C4-2B (cell line): ENCODE data around the gene EPHB2.

ENCODE experiments used
- H3K27ac ChIP-seq: fragments of 450-650 bp; 2 replicates; pipeline ENCODE4 v1.5.1; 2017
- ZFX ChIP-seq: fragments of 450-650 bp; IDR thresholded peaks from 2 replicates; pipeline ENCODE4 v1.6.1; 2017
- TF ChIP-seq, protein P1 (sequence below): fragments of 450-650 bp; conservative IDR thresholded peaks from 2 replicates; pipeline ENCODE4 v1.5.1; 2017; ENCODE audit warnings: mild to moderate bottlenecking

Gene EPHB2

DNA sequence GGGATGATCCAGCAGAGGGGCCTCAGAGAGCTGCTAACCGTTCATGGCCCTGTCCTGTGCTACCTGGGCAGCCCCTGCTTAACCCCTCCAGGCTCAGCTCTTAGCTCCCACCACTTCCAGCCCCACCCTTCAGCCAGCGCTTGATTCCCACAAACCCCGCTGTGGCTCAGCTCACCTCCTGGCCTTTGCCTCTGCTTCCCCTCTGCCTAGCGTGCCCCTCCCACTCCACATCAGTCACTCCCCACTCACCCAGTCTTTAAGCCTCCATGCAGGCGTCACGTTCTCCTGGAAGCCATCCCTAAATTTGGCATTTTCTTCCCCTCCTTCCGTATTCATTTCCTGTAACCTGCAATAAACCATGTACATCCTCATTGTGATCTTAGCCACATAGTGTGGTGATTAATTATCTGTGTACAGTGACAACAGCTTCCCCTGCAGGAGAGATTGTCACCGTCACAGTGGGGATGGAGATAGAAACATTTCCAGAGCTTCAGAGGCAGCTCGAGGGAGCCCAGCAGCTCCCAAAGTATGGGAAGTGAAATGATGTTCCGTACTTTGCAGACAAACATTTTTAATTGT, 65.5 kb downstream of the EPHB2 start:
- no peak for TF ChIP-seq ZFX
- TF ChIP-seq, protein P1, sequence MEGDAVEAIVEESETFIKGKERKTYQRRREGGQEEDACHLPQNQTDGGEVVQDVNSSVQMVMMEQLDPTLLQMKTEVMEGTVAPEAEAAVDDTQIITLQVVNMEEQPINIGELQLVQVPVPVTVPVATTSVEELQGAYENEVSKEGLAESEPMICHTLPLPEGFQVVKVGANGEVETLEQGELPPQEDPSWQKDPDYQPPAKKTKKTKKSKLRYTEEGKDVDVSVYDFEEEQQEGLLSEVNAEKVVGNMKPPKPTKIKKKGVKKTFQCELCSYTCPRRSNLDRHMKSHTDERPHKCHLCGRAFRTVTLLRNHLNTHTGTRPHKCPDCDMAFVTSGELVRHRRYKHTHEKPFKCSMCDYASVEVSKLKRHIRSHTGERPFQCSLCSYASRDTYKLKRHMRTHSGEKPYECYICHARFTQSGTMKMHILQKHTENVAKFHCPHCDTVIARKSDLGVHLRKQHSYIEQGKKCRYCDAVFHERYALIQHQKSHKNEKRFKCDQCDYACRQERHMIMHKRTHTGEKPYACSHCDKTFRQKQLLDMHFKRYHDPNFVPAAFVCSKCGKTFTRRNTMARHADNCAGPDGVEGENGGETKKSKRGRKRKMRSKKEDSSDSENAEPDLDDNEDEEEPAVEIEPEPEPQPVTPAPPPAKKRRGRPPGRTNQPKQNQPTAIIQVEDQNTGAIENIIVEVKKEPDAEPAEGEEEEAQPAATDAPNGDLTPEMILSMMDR: no peak

DNA sequence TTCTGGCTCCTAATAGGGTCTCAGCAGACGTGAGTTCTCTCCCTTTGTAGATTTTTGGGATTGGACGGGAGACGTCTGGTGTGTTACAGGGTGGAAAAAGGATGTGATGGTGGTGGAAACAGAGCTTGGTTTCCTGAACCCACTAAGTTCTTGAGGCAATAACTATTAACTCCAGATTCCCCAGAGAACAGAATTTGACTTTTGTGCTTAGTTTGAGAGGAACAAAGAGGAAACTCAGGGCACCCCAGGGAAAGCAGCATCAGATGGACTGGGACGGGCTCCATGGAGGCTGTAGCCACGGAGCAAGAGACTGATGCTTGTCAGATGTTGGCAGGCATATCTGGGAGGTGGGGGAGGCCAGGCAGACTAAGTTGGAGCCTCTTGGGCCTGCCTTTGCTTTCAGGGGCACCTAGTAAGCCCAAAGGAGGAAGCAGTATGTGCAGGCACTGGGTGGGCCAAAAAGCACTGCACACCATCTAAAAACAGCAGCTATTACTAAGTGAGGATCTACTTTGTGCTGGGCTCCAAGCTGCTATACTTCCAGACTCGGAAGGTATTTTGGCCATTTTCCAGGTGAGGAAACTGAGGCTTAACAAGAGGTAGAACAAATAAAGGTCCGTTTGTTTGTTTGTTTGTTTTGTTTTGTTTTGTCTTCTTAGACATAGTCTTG, 66.9 kb downstream of the EPHB2 start:
- H3K27ac ChIP-seq: no peak overlapping the region
- TF ChIP-seq, protein P1: no peak
- TF ChIP-seq ZFX: no peak

More for the DNA sequence above, 65.5 kb downstream of the EPHB2 start:
- no peak overlapping the region for H3K27ac ChIP-seq

DNA sequence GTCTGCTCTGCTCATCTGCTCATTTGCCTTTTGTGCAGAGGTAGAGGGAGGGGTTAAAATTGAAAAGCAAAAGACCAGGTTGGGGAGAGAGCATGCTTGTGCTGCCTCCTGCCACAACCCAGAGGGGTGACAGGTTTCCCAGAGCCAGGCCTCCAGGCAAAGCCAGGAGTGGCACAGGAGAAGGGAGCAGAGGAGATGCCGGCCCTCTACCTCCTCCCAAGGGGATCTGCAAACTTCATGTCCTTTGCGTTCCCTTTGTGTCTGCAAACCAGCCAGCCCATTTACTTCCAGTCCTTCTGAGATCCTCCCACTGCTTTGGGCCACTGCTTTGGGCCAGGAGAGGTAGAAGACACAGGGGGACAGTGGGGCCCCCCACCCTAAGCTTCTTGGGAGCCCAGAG, 67.8 kb downstream of the EPHB2 start:
- no peak overlapping the region for H3K27ac ChIP-seq
- no peak for TF ChIP-seq ZFX
- TF ChIP-seq, protein P1: no peak

DNA sequence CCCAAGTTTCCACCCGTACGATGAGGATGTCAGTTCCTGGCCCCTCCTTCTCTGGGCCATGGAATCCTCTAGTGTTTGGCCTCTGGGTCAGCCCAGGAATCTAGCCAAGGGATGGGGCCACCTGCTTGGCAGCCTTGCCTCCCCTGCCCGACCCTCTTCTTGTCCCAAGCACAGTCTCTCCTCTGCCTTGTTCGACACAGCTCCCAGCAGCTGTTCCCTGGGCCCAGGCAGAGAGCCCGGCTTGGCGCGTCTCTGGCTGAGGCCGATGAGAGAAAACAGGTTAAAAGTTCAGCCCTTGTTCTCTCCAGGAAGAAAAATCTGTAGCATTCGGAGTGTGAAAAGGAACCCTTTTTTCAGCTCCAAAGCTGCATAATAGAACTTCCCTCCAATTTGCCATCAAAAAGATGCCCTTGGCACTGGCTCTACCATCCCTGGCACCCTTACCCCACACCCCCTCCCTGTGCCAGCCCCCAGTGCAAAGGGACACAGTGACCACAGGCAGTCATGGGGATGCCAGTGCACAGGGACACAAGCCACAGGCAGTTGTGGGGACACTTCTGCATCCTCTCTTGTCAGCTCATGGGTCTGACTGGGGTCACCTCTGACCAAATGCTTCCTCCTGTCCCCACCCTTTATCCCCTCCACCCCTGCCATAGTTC, 68.4 kb downstream of the EPHB2 start:
- H3K27ac ChIP-seq: no peak overlapping the region
- TF ChIP-seq, protein P1: no peak
- no peak for TF ChIP-seq ZFX

DNA sequence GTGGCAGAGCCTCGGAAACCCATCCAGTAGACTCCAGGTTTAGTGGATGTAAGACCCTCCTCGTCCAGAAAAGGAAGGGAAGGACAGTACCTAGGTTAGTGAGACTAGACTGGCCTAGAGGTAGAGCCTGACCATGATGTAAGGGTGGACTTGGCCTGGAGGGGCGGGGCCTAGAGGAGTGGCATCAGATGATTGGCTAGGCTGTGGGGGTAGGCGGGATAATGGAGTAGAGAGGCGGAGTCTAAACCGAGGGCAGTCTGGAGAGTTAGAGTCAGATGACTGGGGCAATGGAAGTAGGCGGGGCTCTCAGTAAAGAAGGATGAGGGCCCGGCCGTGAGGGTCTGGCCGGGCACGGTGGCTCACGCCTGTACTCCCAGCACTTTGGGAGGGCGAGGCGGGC, 70.1 kb downstream of the EPHB2 start:
- TF ChIP-seq, protein P1: no peak
- no peak for TF ChIP-seq ZFX
- H3K27ac ChIP-seq: no peak overlapping the region

DNA sequence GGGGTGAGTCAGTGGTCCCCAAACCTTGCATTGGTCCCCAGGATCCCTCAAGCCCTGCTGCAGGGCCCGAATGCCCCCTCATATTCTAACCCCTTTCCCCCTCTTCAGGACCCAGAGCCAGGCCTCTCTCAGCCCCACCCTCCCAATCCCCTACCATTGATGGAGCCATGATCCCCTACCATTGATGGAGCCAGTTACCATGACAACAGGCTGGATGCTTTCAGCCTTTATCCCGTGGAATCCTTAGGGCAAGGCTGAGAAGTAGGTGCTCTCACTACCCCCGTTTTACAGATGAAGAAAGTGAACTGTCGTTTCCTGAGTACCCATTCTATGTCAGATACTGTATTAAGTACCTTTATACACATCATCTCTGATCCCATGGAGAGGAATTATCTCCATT, 70.8 kb downstream of the EPHB2 start:
- TF ChIP-seq, protein P1: no peak
- no peak for TF ChIP-seq ZFX
- no peak overlapping the region for H3K27ac ChIP-seq

DNA sequence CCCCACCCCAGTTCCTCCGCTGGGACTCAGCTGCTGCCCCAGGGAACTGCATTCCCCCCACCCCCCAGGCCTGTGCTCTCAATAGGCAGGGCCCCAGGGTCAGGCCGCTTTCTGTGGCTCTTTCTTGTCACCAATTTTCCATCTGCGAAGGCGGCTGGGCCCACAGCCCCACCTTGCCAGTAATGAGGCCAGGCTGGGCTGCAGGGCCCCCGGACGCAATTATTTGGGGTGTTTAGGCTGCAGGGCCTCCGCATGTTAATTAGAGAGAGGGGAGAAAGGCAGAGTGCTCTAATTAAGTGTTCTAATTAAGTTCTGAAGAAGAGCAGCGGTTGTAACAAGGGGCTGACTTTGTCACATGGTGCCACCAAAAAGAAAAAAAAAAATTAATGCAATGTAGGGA, 71.8 kb downstream of the EPHB2 start:
- H3K27ac ChIP-seq: no peak overlapping the region
- TF ChIP-seq, protein P1: no peak
- TF ChIP-seq ZFX: no peak
